IPS-20b (cell line): ENCODE measurements around the gene COG7.
"Not testable (repeated sequence)": the region's sequence is repeated elsewhere in the genome, so short reads cannot be mapped to it uniquely, and the experiment has no call there.

Experiments
- H3K27ac ChIP-seq: one replicate; pipeline ENCODE4 v1.5.1; 2013; ENCODE audit warnings: low read length
- H3K27me3 ChIP-seq: 2 replicates; pipeline ENCODE4 v1.6.1; 2013; ENCODE audit warnings: mild to moderate bottlenecking, low read length, inconsistent platforms; ENCODE audit not compliant: insufficient read depth
- H3K36me3 ChIP-seq: 2 replicates; pipeline ENCODE4 v1.6.1; 2013; ENCODE audit warnings: low read depth, mild to moderate bottlenecking, inconsistent platforms, low read length, moderate library complexity; ENCODE audit not compliant: insufficient read depth
- H3K4me1 ChIP-seq: 2 replicates; pipeline ENCODE4 v1.6.1; 2013; ENCODE audit warnings: mild to moderate bottlenecking, control low read depth, inconsistent platforms, low read length, moderate library complexity; ENCODE audit not compliant: insufficient read depth
- H3K4me3 ChIP-seq: 2 replicates; pipeline ENCODE4 v1.5.1; 2013; ENCODE audit warnings: mild to moderate bottlenecking, low read length, inconsistent platforms
- H3K9ac ChIP-seq: 2 replicates; pipeline ENCODE4 v1.6.1; 2013; ENCODE audit warnings: low read depth, mild to moderate bottlenecking, inconsistent platforms, low read length, moderate library complexity
- H3K9me3 ChIP-seq: 2 replicates; pipeline ENCODE4 v1.6.1; 2013; ENCODE audit warnings: mild to moderate bottlenecking, low read depth, low read length, inconsistent platforms; ENCODE audit not compliant: insufficient read depth

The COG7 gene

GRCh38 chr16:23367988-23368387 is 85.0 kb downstream of the COG7 start:
- H3K9ac ChIP-seq = no peak overlapping the region
- no peak overlapping the region for H3K4me3 ChIP-seq
- no peaks in the 10 kb centered on the region for H3K9me3 ChIP-seq
- H3K36me3 ChIP-seq = no peaks in the 10 kb centered on the region
- no peaks in the 10 kb centered on the region for H3K27me3 ChIP-seq
- H3K4me1 ChIP-seq = no peaks in the 10 kb centered on the region
- H3K27ac ChIP-seq = no peak overlapping the region

- no peaks in the 10 kb centered on the region for H3K4me1 ChIP-seq
- H3K9ac ChIP-seq = no peak overlapping the region
- no peaks in the 10 kb centered on the region for H3K9me3 ChIP-seq
- H3K27ac ChIP-seq = no peak overlapping the region
- no peaks in the 10 kb centered on the region for H3K27me3 ChIP-seq
- H3K36me3 ChIP-seq = no peaks in the 10 kb centered on the region
- H3K4me3 ChIP-seq = no peak overlapping the region
Observed at GRCh38 chr16:23367564-23367963, 85.4 kb downstream of the COG7 start.

- not testable (repeated sequence) for H3K4me3 ChIP-seq, H3K36me3 ChIP-seq, H3K4me1 ChIP-seq, H3K27ac ChIP-seq, H3K27me3 ChIP-seq, H3K9me3 ChIP-seq, H3K9ac ChIP-seq
Observed at GRCh38 chr16:23366341-23366740, 86.6 kb downstream of the COG7 start.

- no peak overlapping the region for H3K4me3 ChIP-seq
- H3K36me3 ChIP-seq = no peaks in the 10 kb centered on the region
- H3K27ac ChIP-seq = no peak overlapping the region
- no peak overlapping the region for H3K9ac ChIP-seq
- no peaks in the 10 kb centered on the region for H3K27me3 ChIP-seq
- H3K4me1 ChIP-seq = no peaks in the 10 kb centered on the region
- H3K9me3 ChIP-seq = no peaks in the 10 kb centered on the region
Observed at GRCh38 chr16:23365602-23366240, 87.3 kb downstream of the COG7 start.

GRCh38 chr16:23362460-23363317 is 90.3 kb downstream of the COG7 start:
- no peaks in the 10 kb centered on the region for H3K4me1 ChIP-seq
- H3K36me3 ChIP-seq = no peaks in the 10 kb centered on the region
- no peaks in the 10 kb centered on the region for H3K9me3 ChIP-seq
- H3K27me3 ChIP-seq = no peaks in the 10 kb centered on the region
- H3K27ac ChIP-seq = no peak overlapping the region
- H3K9ac ChIP-seq = no peak overlapping the region
- H3K4me3 ChIP-seq = no peak overlapping the region

- Histone ChIP-seq H3K36me3 (no peaks in the 10 kb centered on the region), H3K27ac (no peak overlapping the region), H3K9ac (no peak overlapping the region), H3K27me3 (no peaks in the 10 kb centered on the region), H3K4me1 (no peaks in the 10 kb centered on the region), H3K4me3 (no peak overlapping the region), H3K9me3 (no peaks in the 10 kb centered on the region)
Observed at GRCh38 chr16:23359092-23359760, 93.8 kb downstream of the COG7 start.

GRCh38 chr16:23357761-23358290 is 95.2 kb downstream of the COG7 start:
- Histone ChIP-seq H3K4me3 (no peak overlapping the region), H3K9ac (no peak overlapping the region), H3K27ac (no peak overlapping the region), H3K36me3 (no peaks in the 10 kb centered on the region), H3K27me3 (no peaks in the 10 kb centered on the region), H3K9me3 (no peaks in the 10 kb centered on the region), H3K4me1 (no peaks in the 10 kb centered on the region)

- Histone ChIP-seq H3K4me1 (no peaks in the 10 kb centered on the region), H3K27me3 (no peaks in the 10 kb centered on the region), H3K9me3 (no peaks in the 10 kb centered on the region), H3K4me3 (no peak overlapping the region), H3K36me3 (no peaks in the 10 kb centered on the region), H3K27ac (no peak overlapping the region), H3K9ac (no peak overlapping the region)
Observed at GRCh38 chr16:23356941-23357340, 96.0 kb downstream of the COG7 start.

- Histone ChIP-seq H3K4me3 (no peak overlapping the region), H3K9ac (no peak overlapping the region), H3K36me3 (no peaks in the 10 kb centered on the region), H3K9me3 (no peaks in the 10 kb centered on the region), H3K27ac (no peak overlapping the region), H3K4me1 (no peaks in the 10 kb centered on the region), H3K27me3 (no peaks in the 10 kb centered on the region)
Observed at GRCh38 chr16:23355106-23355670, 97.8 kb downstream of the COG7 start.

GRCh38 chr16:23354246-23354645 is 98.7 kb downstream of the COG7 start:
- Histone ChIP-seq H3K4me1 (no peaks in the 10 kb centered on the region), H3K9ac (no peak overlapping the region), H3K27ac (no peak overlapping the region), H3K27me3 (no peaks in the 10 kb centered on the region), H3K36me3 (no peaks in the 10 kb centered on the region), H3K4me3 (no peak overlapping the region), H3K9me3 (no peaks in the 10 kb centered on the region)

GRCh38 chr16:23353440-23353839 is 99.5 kb downstream of the COG7 start:
- Histone ChIP-seq H3K27ac (no peak overlapping the region), H3K4me3 (no peak overlapping the region), H3K36me3 (no peaks in the 10 kb centered on the region), H3K9me3 (no peaks in the 10 kb centered on the region), H3K27me3 (no peaks in the 10 kb centered on the region), H3K9ac (no peak overlapping the region), H3K4me1 (no peaks in the 10 kb centered on the region)
